Left colon (tissue), 2 donors: ENCODE data around the gene SHISA9. TPM values are rescaled to one million over a fixed set of nuclear protein-coding genes. Genes with fewer than 3 reads are reported as not detected.

Experiments used
- ATAC-seq: fragments of 200-7000 bp; cut with Tn5 transposase; one replicate; pipeline ENCODE4 v1.9.1; 2020; ENCODE audit warnings: mild to moderate bottlenecking, moderate library complexity
- DNase-seq, 2 donors: peaks; one replicate each; pipeline ENCODE4 v3.0.0-alpha.2; 2020
- intact Hi-C, 2 donors: fragments of 100-400 bp; cut with DNase I in 1 of 2; cut with micrococcal nuclease in 1 of 2; formaldehyde crosslinking; loops; one replicate each; pipeline versions ENCODE4 v1.11.2 to v1.14.0; 2022; cut with DNase I, micrococcal nuclease
- total RNA-seq, 2 donors: library from RNA; stranded (reverse); fragmentation: NEBNext Ultra II Directional; extraction: Animal tissue kit (Norgen Biotek cat#: 25700); gene quantifications; one replicate each; pipeline ENCODE4 v1.2.1, GENCODE V29; 2021
- donor health status: DM: no; HTN: no; CAD: no.
- donor health status: DM: yes; HTN: yes; CAD: no.

SHISA9 gene
- total RNA-seq, 2 donors from 2014 or later: 1.5 to 2.3 TPM

DNA sequence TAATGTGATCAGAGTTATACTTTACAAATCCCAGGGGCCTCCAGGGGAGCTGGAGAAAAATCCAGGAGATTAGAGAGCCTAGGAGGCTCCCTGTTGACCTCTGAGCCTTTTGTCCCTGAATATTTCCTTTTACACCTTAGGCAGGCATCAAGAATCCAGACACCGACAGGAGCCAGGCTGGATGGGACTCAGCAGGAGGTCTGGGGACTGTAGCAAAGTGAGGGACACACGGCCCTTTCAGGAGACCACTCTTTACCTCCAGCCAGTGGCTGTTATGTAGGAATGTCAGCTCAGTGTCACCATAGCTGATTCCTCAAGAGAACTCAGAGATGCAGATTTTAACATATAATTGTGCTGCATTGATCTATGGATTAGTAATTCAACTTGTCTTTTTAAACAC lies 198.4 kb downstream of the SHISA9 start:
- intact Hi-C loops: no loop called here
- no peak for ATAC-seq
- DNase-seq: no peak

DNA sequence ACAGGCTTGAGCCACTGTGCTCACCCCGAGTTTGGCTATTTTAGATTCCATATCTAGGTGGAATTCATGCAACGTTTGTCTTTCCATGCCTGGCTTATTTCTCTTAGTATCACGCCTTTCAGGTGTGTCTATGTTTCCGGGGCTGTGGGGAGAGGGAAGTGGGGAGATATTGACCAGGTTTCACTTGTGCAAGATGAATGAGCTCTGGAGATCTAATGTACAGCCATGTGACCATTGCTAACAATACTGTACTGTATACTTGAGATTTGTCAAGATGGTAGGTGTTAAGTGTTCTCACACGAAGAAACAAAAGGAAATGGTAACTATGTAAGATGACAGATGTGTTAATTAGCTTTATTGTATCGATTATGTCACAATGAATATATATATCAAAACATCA lies 199.6 kb downstream of the SHISA9 start:
- intact Hi-C loops: no loop called here
- ATAC-seq (no peak), DNase-seq (no peak)

DNA sequence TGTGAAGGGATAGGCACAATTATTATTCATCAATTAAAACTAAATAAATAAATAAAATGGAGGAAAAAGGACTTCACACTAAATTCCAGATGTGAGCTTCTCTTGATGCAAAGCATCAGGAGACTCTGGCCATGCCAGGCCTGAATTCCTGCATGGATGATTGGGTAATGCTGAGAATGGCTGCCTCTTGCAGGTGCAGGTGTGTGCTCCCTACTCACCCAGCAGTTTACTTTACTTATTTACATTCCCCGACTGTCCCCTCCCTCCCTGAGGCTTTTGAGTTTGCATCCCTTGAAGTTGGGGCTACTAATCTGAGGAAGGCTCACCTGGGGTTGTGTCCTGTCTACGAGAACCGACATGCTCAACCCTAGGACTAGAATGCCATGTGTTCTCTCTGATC lies 200.4 kb downstream of the SHISA9 start:
- no peak for DNase-seq
- intact Hi-C loops: no loop called here
- no peak for ATAC-seq

DNA sequence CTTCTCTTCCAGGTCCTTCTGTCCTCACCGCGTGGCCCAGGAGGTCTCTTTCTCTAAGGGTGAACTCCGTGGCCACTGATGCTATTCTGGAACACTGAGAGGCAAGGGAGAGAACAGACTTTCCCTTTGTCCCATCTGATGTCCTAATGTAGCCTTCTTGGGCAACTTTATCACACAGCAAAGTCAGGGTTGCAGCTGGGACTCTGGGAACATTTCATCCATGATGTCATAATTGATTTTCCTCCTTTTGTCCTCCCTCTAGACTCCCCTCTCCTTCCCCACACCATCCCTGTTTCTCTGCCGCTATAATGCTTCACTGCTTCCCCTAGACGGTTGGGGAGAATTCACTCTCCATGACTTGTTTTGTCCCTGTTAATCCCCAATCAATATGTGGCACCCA lies 201.0 kb downstream of the SHISA9 start:
- no peak for DNase-seq
- intact Hi-C loops: no loop called here
- no peak for ATAC-seq

DNA sequence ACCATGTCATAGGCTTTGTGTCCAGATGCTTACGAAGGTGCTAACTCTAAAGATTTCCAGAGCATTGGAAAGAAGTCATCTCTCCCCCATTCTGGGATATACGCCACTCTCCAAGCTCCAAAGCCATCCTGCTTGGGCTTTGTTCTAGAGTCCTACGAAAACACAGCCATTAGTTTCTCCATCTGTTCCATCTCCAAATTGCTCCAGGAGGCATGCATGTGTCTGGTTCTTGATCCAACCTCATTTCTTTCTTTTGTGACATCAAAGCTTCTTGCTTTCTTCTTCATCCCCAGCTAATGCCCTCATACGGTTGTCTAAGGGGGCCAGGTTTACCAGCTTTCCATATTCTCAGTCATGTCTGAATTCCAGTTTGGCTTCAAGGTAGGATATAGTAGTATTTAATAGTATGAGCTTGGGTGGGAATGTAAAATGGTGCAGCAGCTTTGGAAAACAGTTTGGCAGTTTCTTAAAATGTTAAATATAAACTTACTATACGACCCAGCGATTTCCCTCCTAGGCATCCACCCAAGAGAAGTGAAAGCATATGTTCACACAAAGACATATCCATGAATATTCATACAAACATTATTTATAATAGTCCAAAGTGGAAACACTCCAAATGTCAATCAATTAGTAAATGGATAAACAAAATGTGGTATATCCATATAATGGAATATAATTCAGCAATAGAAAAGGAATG lies 202.6 kb downstream of the SHISA9 start:
- no peak for ATAC-seq
- no peak for DNase-seq
- intact Hi-C loops: no loop called here

DNA sequence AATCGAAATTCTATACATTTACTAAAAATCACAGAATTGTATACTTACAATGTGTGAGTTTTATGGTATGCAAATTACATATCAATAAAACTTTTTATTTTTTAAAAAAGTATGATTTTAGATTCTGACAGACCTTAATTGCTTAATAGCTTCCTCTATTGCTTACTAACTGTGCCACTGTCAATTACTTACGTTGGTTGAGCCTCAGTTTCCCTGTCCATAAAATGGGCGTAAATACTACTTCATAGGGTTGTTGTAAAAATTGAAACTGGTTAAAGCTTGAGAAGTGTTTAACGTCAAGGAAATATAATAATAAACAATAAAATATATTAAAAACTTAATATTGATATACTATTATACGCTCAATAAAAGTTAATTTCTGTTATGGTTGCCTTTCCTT lies 203.4 kb downstream of the SHISA9 start:
- DNase-seq: no peak
- intact Hi-C loops: no loop called here
- no peak for ATAC-seq

DNA sequence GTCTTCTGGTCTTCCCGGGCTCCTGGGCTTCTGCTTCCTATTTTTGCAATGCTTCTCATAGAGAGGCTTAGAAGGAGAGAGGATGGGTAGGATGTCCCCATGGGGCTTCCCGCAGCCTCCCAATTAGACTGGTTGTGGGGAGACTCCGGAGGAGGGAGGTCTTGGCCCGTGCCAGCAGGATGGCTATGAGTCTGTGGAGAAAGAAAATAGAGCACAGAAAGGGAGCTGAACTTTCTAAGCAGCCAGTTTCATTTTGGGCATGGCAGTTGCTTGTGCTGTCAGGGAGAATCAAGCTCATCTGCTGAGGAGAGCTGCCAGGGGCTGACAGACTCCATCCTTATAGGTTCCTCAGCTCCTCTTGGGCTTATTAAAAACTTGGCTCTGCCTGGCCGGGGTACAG lies 204.0 kb downstream of the SHISA9 start:
- intact Hi-C loops: no loop called here
- DNase-seq (no peak), ATAC-seq (no peak)

DNA sequence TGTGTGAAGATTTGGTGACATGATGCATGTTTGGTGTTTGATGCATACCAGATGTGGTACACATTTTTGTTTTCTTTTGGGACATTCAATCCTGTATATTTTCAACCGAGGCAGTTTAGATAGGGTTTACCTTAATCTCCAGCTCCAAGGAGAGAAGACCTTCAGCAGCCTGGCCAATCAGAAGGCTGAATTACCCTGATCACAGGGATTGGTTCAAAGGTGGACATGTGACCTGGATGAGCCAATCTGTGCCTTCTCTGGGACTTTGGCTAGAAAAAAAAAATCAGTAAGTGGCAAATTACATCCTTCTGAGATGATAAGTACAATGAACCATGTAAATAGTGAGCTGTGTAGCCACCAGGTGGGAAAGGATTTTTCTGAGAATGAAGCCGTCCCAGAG lies 205.1 kb downstream of the SHISA9 start:
- no peak for ATAC-seq
- intact Hi-C loops: no loop called here
- no peak for DNase-seq

DNA sequence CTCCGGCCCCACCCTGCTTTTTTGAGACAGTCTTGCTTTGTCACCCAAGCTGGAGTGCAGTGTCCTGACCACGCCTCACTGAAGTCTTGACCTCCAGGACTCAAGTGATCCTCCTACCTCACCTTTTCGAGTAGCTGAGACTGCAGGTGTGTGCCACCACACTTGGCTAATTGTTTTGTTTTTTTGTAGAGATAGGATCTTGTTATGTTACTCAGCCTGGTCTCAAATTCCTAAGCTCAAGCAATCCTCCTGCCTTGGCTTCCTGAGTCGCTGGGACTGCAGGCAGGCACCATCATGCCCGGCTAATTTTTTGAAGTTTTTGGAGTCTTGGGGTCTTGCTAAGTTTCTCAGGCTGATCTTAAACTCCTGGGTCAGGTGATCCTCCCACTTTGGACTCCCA lies 206.7 kb downstream of the SHISA9 start:
- ATAC-seq (no peak), DNase-seq (no peak)
- intact Hi-C loops: no loop called here

DNA sequence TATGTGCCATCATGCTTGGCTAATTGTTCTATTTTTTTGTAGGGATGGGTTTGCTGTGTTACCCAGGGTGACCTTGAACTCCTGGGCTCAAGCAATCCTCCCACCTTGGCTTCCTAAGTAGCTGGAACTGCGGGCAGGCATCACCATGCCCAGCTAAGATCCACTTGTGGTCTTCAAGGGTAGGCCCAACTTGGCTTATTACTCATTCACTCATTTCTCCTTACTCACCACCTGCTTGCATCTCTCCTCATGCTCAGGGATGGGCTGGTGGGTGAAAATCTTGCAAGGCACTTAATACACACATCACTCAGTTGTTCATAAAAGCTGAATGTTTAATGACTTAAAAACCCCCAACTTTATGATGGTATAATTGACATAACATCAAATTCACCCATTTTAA lies 207.8 kb downstream of the SHISA9 start:
- DNase-seq (no peak), ATAC-seq (no peak)
- intact Hi-C loops: no loop called here

DNA sequence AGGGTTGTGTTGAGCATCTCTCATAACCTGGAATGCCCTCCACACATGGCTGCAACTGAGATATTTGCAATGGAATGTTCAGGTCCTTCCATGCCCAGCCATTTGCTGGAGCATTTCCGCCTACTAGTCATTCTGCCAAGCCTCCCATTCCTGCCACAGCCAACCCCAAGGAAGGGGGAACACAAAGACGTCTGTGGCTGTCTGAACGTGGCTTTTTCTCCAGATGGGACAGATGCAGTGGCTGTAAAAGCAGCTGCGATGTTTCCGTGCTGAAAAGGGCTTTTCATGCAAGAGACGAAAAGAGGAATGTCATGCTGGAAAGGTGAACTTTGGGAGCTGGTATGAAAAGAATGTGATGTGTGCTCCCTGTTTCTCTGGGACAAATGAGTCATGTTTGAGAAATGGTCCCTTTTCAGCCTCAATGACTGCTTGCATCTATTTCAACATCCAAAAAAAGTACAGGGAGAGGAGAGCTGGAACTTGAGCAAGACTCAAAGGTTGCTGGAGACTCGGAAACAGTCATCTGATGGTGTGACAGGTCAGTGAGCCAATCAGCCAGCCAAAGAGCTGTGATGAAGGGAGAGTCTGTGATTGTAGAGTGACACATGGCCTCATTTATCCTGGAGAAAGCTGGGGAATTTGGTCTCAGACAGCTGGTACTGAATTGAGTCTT lies 208.9 kb downstream of the SHISA9 start:
- ATAC-seq (no peak), DNase-seq (no peak)
- intact Hi-C loops: no loop called here

DNA sequence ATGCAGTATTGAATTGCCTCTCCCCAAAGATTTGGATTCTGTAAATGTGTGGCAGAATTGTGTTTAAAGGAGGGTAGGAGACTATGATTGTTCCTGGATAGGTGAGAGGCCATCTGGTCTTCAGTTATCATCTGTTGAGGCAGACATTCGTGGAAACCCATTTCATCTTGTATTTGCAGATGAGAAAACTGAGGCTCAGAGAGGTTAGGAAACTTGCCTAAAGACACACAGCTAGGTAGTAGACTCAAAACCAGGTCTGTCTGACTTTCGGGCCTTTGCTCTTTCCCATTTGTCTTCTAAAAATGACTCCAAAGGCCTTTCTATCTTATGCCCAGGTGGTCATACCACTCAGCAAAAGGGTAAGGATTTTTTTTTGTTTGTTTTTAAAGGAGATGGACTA lies 210.3 kb downstream of the SHISA9 start:
- DNase-seq (no peak), ATAC-seq (no peak)
- intact Hi-C loops: no loop called here

DNA sequence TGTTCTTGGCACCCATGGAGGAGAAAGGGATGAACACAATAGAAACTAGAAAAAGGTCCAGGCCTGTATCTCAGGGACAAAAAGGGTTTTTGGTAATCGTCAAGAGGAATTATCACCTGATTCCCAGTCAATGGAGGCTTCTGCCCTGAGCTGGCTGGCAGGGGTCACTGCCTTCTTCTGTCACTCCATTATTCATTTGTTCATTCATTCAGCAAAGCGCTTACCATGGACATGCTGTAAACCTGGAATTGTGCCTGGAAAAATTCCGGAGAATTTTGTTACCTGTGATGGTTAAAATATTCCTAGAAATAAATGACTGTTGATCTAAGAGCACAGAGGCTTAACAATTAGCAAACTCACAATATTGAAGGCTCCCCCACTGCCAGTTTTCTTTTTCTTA lies 212.3 kb downstream of the SHISA9 start:
- DNase-seq (no peak), ATAC-seq (no peak)
- intact Hi-C loops: no loop called here

DNA sequence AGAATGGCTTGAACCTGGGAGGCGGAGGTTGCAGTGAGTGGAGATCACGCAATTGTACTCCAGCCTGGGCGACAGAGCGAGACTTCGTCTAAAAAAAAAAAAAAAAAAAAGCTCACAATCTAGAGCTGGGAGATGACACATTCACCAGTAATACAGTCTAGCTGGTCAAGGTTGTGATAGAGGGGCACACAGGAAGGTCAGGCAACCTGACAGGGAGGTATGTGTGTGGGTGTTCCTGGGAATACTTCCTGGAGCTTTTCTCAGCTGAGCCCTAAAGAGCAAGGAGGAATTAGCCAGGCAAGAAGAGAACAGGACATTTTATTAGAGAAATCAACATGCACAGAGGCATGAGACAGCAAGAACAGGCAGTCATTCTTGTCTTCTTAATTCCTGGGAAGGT lies 216.7 kb downstream of the SHISA9 start:
- ATAC-seq (no peak), DNase-seq (no peak)
- intact Hi-C loops: no loop called here

DNA sequence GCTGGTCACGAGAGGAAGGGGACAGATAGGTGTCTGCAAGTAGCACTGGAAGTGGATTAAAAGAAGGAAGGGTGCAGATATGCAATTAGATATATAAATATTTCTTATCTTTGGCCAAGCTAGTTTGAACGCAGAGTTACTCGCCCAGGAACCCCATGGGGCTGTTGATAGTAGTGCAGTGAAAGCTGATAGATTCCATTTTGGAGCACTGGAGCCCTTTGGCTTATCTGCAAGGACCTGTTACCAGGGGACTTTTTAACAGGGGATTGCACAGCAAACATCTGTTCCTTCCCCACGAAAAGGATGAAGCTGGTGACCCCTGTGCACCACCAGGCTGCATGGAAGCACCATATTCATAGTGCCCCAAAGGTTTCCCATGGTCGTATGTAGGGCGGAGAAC lies 218.7 kb downstream of the SHISA9 start:
- DNase-seq: no peak
- no peak for ATAC-seq
- intact Hi-C loops: no loop called here

DNA sequence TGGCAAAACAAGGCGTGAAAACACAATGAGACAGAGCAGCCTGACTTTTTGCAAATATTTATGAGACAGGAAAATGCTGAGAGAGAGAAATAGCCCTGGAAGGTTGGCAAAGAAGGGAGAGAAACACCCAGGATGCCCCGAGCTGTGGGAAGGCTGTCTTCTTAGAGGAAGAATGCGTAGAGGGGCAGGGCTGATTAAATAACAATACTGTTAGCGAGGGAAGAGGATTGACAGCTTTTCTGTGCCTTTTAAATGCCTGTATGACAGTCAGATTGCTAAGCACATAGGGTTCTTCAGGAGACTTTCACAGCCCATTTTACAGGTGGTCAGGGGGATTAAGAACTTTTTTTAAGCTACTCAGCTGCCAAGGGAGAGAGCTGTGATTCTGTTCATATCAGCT lies 219.2 kb downstream of the SHISA9 start:
- no peak for DNase-seq
- ATAC-seq: no peak
- intact Hi-C loops: no loop called here

DNA sequence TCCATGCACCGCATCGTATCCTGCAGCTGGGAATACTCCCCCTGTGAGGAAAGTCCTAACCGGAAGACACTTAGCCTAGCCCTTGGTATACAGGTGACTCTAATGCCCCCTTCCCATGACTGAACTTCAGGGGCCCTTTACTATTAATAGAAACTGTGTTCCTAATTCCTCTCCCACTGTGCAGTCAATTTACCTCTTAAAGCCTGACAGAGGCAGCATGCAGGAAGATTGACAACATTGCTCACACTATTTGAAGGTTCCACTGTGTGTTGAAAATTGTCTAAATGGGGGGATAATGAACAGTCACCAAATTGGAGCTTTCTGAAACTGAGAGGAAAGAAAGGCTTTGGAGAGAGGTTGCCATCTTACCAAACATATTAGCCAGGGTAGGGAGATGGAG lies 222.6 kb downstream of the SHISA9 start:
- intact Hi-C loops: no loop called here

DNA sequence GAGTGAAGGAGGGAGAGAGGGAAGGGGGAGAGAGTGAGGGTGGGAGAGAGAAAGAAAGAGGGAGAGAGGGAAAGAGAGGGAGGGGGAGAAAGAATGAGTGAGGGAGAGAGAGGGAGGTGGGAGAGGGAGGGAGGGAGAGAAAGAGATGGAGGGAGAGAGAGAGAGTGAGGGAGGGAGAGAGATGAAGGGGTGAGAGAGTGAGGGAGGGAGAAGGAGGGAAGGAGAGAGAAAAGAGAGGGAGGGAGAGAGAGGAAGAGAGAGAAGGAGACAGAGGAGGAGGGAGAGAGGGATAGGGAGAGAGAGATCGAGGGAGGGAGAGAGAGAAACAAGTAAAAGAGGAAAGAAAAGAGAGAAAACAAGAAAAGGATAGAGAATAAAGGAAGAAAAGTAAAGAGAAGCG lies 225.7 kb downstream of the SHISA9 start:
- intact Hi-C loops: no loop called here
- no peak for ATAC-seq
- no peak for DNase-seq

More for the DNA sequence above, 222.6 kb downstream of the SHISA9 start:
- ATAC-seq (no peak), DNase-seq (no peak)

DNA sequence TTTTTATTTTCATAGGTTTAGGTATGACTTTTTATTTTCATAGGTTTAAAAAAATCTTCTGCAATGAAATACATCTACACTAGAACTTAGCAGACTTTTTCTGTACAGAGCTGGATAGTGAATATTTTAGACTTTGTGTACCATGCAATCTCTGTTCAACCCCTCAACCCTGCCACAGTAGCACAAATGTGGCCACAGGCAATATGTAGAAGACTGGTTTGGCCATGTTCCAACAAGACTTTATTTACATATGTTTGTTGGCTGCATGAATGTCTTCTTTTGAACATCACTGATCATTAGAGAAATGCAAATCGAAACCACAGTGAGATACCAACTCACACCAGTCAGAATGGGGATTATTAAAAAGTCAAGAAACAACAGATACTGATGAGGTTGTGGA lies 229.2 kb downstream of the SHISA9 start:
- intact Hi-C loops: no loop called here
- ATAC-seq: no peak
- DNase-seq: no peak

DNA sequence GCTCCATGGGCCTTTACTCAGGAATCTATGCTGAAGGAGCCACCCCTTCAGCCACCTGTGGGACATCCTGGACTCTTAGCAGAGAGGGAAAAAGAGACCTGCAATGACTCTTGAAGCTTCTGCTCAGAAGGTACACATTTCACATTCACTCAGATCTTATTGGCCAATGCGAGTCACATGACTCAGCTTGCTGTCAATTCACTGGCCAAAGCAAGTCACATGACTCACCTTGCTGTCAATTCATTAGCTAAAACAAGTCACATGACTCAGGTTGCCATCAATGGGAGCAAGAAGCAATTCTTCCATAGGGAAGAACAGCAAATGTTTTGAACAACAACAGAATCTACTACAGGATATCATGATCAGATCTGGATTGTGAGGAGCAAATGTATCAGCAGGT lies 233.4 kb downstream of the SHISA9 start:
- intact Hi-C loops: no loop called here
- ATAC-seq: no peak

DNA sequence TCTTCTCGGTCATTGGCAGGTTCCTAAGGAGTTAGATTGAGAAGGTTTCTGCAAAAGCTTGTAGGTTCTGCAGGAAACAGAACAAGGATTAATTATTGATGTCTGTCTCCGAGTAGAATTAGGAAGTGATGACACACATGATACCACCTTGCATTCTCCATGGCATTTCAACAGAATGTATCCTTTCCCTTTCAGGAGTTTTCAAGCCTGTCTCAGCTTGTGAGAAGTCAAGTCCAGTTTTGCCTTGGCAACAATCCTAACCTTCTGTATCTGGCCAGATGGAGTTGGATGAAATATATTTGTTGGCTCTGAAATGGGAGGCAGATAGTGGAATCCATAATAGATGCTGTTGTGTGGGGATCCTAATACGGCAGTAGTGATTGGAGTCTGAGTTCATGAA lies 235.5 kb downstream of the SHISA9 start:
- intact Hi-C loops: no loop called here
- ATAC-seq: no peak
- no peak for DNase-seq

More for the DNA sequence above, 233.4 kb downstream of the SHISA9 start:
- no peak for DNase-seq
